ENCODE results near the gene FCGR2B.
"Not testable (repeated sequence)": the region's sequence is repeated elsewhere in the genome, so short reads cannot be mapped to it uniquely, and the experiment has no call there.

- not testable (repeated sequence) for TF ChIP-seq CTCF (conservative IDR thresholded peaks at IDR 0.05; ENCODE audit: low read depth in 2 of 2); REST (IDR thresholded peaks at IDR 0.05; ENCODE audit: unreplicated experiment); JUNB (IDR thresholded peaks at IDR 0.05; ENCODE audit: unreplicated experiment); ETS1 (IDR thresholded peaks at IDR 0.05)
Measured at GRCh38 chr1:161616417-161616816, 46.5 kb upstream of the FCGR2B start.
